ENCODE data around the gene PCDHB7.
"Not testable (repeated sequence)": the region's sequence is repeated elsewhere in the genome, so short reads cannot be mapped to it uniquely, and the experiment has no call there.

The PCDHB7 gene

DNA sequence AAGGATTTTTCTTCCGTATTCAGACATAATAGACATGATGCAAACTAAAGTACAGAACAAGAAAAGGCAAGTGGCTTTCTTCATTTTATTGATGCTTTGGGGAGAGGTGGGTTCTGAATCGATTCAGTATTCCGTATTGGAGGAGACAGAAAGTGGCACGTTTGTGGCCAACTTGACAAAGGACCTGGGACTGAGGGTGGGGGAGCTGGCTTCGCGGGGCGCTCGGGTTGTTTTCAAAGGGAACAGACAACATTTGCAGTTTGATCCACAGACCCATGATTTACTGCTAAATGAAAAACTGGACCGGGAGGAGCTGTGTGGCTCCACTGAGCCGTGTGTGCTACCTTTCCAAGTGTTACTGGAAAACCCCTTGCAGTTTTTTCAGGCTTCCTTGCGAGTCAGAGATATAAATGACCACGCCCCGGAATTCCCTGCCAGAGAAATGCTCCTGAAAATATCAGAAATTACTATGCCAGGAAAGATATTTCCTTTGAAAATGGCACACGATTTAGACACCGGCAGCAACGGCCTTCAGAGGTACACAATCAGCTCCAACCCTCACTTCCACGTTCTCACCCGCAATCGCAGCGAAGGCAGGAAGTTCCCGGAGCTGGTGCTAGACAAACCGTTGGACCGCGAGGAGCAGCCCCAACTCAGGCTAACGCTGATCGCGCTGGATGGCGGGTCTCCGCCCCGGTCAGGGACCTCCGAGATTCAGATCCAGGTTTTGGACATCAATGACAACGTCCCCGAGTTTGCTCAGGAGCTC lies 22.0 kb upstream of the PCDHB7 start:
- DNase-seq (ENCODE audit: low spot score), result no peak
- in situ Hi-C loops (cut with MboI; ENCODE audit: low pct_unique_long_range_greater_than_20kb, low sequenced_read_pairs, unreplicated experiment), result no loop called here
- TF ChIP-seq, protein P1, sequence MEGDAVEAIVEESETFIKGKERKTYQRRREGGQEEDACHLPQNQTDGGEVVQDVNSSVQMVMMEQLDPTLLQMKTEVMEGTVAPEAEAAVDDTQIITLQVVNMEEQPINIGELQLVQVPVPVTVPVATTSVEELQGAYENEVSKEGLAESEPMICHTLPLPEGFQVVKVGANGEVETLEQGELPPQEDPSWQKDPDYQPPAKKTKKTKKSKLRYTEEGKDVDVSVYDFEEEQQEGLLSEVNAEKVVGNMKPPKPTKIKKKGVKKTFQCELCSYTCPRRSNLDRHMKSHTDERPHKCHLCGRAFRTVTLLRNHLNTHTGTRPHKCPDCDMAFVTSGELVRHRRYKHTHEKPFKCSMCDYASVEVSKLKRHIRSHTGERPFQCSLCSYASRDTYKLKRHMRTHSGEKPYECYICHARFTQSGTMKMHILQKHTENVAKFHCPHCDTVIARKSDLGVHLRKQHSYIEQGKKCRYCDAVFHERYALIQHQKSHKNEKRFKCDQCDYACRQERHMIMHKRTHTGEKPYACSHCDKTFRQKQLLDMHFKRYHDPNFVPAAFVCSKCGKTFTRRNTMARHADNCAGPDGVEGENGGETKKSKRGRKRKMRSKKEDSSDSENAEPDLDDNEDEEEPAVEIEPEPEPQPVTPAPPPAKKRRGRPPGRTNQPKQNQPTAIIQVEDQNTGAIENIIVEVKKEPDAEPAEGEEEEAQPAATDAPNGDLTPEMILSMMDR (IDR thresholded peaks at IDR 0.05; ENCODE audit: extremely low read depth, insufficient read depth, missing control alignments), result no peak

DNA sequence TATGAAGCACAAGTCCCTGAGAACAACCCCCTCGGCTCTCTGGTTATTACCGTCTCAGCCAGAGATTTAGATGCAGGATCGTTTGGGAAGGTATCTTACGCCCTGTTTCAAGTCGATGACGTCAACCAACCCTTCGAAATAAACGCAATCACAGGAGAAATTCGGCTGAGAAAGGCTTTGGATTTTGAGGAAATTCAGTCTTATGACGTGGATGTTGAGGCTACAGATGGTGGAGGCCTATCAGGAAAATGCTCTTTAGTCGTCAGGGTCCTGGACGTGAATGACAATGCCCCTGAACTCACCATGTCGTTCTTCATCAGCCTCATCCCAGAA lies 21.5 kb upstream of the PCDHB7 start:
- in situ Hi-C loops (cut with MboI; ENCODE audit: low pct_unique_long_range_greater_than_20kb, low sequenced_read_pairs, unreplicated experiment), result no loop called here
- DNase-seq (ENCODE audit: low spot score), result no peak
- TF ChIP-seq, protein P1 (IDR thresholded peaks at IDR 0.05; ENCODE audit: extremely low read depth, insufficient read depth, missing control alignments), result no peak

DNA sequence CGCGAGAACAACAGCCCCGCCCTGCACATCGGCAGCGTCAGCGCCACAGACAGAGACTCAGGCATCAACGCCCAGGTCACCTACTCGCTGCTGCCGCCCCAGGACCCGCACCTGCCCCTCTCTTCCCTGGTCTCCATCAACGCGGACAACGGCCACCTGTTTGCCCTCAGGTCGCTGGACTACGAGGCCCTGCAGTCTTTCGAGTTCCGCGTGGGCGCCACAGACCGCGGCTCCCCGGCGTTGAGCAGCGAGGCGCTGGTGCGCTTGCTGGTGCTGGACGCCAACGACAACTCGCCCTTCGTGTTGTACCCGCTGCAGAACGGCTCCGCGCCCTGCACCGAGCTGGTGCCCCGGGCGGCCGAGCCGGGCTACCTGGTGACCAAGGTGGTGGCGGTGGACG lies 20.8 kb upstream of the PCDHB7 start:
- DNase-seq (ENCODE audit: low spot score); in situ Hi-C loops (cut with MboI; ENCODE audit: low pct_unique_long_range_greater_than_20kb, low sequenced_read_pairs, unreplicated experiment): not testable (repeated sequence)

DNA sequence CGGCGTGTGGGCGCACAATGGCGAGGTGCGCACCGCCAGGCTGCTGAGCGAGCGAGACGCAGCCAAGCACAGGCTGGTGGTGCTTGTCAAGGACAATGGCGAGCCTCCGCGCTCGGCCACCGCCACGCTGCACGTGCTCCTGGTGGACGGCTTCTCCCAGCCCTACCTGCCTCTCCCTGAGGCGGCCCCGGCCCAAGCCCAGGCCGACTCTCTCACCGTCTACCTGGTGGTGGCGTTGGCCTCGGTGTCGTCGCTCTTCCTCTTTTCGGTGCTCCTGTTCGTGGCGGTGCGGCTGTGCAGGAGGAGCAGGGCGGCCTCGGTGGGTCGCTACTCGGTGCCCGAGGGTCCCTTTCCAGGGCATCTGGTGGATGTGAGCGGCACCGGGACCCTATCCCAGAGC lies 20.3 kb upstream of the PCDHB7 start:
- DNase-seq (ENCODE audit: low spot score); in situ Hi-C loops (cut with MboI; ENCODE audit: low pct_unique_long_range_greater_than_20kb, low sequenced_read_pairs, unreplicated experiment): not testable (repeated sequence)

DNA sequence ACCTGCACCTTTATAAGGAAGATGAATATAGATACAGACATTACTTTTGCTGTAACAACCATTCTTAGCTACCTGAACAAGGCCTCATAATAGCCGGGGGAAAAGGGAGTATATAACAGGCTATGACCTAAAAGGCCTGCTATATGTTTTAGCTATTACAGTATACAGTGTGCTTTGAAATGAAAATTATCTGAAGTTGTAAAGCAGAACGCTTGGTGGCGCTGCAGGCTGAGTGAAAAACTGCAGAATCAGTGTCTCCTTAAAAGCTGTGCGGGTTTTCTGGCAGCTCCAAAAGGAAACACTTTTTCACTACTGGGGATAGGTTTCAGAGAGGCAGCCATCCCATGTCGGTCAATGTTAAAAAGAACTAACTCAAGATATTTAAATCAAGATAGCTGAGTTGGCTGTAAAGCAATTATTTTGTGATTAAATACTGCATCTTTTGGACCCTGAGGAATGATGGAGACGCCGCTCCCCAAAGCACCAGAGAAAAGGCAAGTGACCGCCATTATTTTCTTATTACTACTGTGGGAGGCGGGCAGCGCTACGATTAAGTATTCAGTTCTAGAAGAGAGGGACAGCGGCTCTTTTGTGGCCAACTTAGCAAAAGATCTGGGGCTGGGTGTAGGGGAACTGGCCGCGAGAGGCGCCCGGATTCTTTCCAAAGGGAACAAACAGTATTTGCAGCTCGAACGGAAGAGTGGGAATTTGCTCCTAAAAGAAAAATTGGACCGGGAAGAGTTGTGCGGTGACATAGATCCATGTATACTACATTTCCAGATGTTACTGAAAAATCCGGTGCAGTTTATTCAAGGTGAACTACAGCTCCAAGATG lies 16.7 kb upstream of the PCDHB7 start:
- no peak for DNase-seq (ENCODE audit: low spot score)
- in situ Hi-C loops (cut with MboI; ENCODE audit: low pct_unique_long_range_greater_than_20kb, low sequenced_read_pairs, unreplicated experiment), result no loop called here
- TF ChIP-seq, protein P1 (IDR thresholded peaks at IDR 0.05; ENCODE audit: extremely low read depth, insufficient read depth, missing control alignments), result no peak

DNA sequence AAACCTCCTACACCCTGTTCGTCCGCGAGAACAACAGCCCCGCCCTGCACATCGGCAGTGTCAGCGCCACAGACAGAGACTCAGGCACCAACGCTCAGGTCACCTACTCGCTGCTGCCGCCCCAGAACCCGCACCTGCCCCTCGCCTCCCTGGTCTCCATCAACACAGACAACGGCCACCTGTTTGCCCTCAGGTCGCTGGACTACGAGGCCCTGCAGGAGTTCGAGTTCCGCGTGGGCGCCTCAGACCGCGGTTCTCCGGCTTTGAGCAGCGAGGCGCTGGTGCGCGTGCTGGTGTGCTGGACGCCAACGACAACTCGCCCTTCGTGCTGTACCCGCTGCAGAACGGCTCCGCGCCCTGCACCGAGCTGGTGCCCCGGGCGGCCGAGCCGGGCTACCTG lies 15.1 kb upstream of the PCDHB7 start:
- in situ Hi-C loops (cut with MboI; ENCODE audit: low pct_unique_long_range_greater_than_20kb, low sequenced_read_pairs, unreplicated experiment); DNase-seq (ENCODE audit: low spot score): not testable (repeated sequence)

DNA sequence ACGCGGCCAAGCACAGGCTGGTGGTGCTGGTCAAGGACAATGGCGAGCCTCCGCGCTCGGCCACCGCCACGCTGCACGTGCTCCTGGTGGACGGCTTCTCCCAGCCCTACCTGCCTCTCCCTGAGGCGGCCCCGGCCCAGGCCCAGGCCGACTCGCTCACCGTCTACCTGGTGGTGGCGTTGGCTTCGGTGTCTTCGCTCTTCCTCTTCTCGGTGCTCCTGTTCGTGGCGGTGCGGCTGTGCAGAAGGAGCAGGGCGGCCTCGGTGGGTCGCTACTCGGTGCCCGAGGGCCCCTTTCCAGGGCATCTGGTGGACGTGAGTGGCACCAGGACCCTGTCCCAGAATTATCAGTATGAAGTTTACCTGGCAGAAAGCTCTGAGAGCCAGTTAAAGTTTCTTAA lies 14.5 kb upstream of the PCDHB7 start:
- in situ Hi-C loops (cut with MboI; ENCODE audit: low pct_unique_long_range_greater_than_20kb, low sequenced_read_pairs, unreplicated experiment), result not testable (repeated sequence)

DNA sequence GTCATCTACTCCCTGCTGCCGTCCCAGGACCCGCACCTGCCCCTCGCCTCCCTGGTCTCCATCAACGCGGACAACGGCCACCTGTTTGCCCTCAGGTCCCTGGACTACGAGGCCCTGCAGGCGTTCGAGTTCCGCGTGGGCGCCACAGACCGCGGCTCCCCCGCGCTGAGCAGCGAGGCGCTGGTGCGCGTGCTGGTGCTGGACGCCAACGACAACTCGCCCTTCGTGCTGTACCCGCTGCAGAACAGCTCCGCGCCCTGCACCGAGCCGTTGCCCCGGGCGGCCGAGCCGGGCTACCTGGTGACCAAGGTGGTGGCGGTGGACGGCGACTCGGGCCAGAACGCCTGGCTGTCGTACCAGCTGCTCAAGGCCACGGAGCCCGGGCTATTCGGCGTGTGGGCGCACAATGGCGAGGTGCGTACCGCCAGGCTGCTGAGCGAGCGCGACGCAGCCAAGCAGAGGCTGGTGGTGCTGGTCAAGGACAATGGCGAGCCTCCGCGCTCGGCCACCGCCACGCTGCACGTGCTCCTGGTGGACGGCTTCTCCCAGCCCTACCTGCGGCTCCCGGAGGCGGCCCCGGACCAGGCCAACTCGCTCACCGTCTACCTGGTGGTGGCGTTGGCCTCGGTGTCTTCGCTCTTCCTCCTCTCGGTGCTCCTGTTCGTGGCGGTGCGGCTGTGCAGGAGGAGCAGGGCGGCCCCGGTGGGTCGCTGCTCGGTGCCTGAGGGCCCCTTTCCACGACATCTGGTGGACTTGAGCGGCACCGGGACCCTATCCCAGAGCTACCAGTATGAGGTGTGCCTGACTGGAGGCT lies 2.1 kb downstream of the PCDHB7 start:
- in situ Hi-C loops (cut with MboI; ENCODE audit: low pct_unique_long_range_greater_than_20kb, low sequenced_read_pairs, unreplicated experiment); DNase-seq (ENCODE audit: low spot score): not testable (repeated sequence)

More for the DNA sequence above, 14.5 kb upstream of the PCDHB7 start:
- not testable (repeated sequence) for DNase-seq (ENCODE audit: low spot score)

DNA sequence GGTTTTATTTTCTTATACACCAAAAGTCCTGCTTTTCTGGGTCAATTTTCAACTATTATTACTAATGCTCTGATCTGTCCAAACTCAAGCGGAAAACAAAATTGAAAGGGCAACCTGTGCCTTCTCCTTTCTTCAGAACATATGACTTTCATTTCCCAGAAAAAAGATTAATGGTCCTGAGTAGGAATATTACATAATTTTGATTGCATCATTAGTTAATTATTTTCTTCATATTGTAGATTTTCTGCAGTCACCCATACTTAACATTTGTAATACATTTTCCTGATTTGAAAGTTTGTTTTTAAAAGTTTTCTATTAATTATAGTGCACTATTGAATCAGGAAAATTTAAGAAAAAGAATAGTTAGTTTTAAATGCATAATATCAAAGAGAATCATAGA lies 3.5 kb downstream of the PCDHB7 start:
- TF ChIP-seq, protein P1 (IDR thresholded peaks at IDR 0.05; ENCODE audit: extremely low read depth, insufficient read depth, missing control alignments), result no peak
- in situ Hi-C loops (cut with MboI; ENCODE audit: low pct_unique_long_range_greater_than_20kb, low sequenced_read_pairs, unreplicated experiment), result no loop called here
- DNase-seq (ENCODE audit: low spot score), result no peak

DNA sequence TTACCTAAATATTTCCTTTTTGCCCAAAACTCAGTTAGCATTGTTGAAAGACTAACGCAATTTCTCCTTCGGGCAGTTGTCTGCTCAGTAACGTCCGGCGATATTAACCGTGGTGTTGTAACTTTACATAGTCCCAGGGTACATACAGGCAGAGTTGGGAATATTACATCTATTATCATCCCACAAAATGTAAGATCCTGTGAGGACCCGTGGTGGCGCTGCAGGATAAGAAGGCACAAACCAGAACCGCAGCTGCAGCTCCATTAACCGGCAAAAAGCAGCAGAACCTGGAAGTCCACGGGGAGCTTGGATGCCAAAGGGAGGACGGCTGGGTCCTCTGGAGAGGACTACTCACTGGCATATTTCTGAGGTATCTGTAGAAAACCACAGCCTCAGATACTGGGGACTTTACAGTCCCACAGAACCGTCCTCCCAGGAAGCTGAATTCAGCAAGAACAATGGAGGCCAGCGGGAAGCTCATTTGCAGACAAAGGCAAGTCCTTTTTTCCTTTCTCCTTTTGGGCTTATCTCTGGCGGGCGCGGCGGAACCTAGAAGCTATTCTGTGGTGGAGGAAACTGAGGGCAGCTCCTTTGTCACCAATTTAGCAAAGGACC lies 5.2 kb downstream of the PCDHB7 start, which contains the start of gene PCDHB8:
Gene PCDHB8 (plus strand): TSS at position 214 of the 615 bp plus-strand sequence. CDS start 245 bp downstream, at position 459.
- in situ Hi-C loops (cut with MboI; ENCODE audit: low pct_unique_long_range_greater_than_20kb, low sequenced_read_pairs, unreplicated experiment); DNase-seq (ENCODE audit: low spot score): not testable (repeated sequence)

DNA sequence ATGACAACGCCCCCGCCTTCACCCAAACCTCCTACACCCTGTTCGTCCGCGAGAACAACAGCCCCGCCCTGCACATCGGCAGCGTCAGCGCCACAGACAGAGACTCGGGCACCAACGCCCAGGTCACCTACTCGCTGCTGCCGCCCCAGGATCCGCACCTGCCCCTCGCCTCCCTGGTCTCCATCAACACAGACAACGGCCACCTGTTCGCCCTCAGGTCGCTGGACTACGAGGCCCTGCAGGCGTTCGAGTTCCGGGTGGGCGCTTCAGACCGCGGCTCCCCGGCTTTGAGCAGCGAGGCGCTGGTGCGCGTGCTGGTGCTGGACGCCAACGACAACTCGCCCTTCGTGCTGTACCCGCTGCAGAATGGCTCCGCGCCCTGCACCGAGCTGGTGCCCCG lies 6.9 kb downstream of the PCDHB7 start:
- DNase-seq (ENCODE audit: low spot score); in situ Hi-C loops (cut with MboI; ENCODE audit: low pct_unique_long_range_greater_than_20kb, low sequenced_read_pairs, unreplicated experiment): not testable (repeated sequence)

DNA sequence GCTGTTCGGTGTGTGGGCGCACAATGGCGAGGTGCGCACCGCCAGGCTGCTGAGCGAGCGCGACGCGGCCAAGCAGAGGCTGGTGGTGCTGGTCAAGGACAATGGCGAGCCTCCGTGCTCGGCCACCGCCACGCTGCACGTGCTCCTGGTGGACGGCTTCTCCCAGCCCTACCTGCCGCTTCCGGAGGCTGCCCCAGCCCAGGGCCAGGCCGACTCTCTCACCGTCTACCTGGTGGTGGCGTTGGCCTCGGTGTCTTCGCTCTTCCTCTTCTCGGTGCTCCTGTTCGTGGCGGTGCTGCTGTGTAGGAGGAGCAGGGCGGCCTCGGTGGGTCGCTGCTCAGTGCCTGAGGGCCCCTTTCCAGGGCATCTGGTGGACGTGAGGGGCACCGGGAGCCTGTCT lies 7.4 kb downstream of the PCDHB7 start:
- DNase-seq (ENCODE audit: low spot score); in situ Hi-C loops (cut with MboI; ENCODE audit: low pct_unique_long_range_greater_than_20kb, low sequenced_read_pairs, unreplicated experiment): not testable (repeated sequence)
